H1 (cell line): Measurements from ENCODE around the gene SERHL2. TPM values are rescaled to one million over a fixed set of nuclear protein-coding genes. Genes with fewer than 3 reads are reported as not detected.

ENCODE experiments used
- CTCF ChIA-PET: fragments of 300-600 bp; sonication (Branson Sonifier 250); formaldehyde crosslinking; loops from one replicate; lab custom pipeline; 2021; ENCODE audit not compliant: partially characterized antibody; lab: Charles Lee
- POLR2A ChIA-PET: fragments of 300-600 bp; sonication (Branson Sonifier 250); formaldehyde crosslinking; loops from one replicate; lab custom pipeline; 2021; ENCODE audit warnings: inconsistent platforms; ENCODE audit not compliant: partially characterized antibody; lab: Charles Lee
- DNase-seq, 2 experiments: peaks; one replicate each; pipeline versions ENCODE4 v3.0.0 to v3.0.0-alpha.2; 2010 to 2022; ENCODE audit warnings: low spot score in 2 of 2, low read depth in 1 of 2, mixed read lengths in 1 of 2
- FAIRE-seq: peaks from 2 replicates; lab custom pipeline; 2011; peaks lifted over from hg19 to GRCh38; lab: Jason Lieb, UNC
- H2AFZ ChIP-seq: 2 replicates; pipeline ENCODE4 v1.8.1; 2012; ENCODE audit warnings: low read length, inconsistent platforms
- H2AK5ac ChIP-seq: 2 replicates; pipeline ENCODE4 v1.6.1; 2013; ENCODE audit warnings: low read depth, low read length
- H2BK120ac ChIP-seq: replicated peaks from 2 replicates; pipeline ENCODE3; 2013; ENCODE audit warnings: low read depth, low read length, inconsistent platforms
- H2BK12ac ChIP-seq: 2 replicates; pipeline ENCODE4 v1.6.1; 2013; ENCODE audit warnings: low read depth, low read length
- H2BK15ac ChIP-seq: 2 replicates; pipeline ENCODE4 v1.6.1; 2013; ENCODE audit warnings: low read length
- H2BK20ac ChIP-seq: 2 replicates; pipeline ENCODE4 v1.6.1; 2013; ENCODE audit warnings: low read length
- H2BK5ac ChIP-seq: 2 replicates; pipeline ENCODE4 v1.6.1; 2013; ENCODE audit warnings: low read depth, low read length
- H3K14ac ChIP-seq: 2 replicates; pipeline ENCODE4 v1.6.1; 2013; ENCODE audit warnings: inconsistent platforms; ENCODE audit not compliant: insufficient read length
- H3K18ac ChIP-seq: 2 replicates; pipeline ENCODE4 v1.6.1; 2013; ENCODE audit warnings: low read length; ENCODE audit errors: extremely low read depth
- H3K23ac ChIP-seq: 2 replicates; pipeline ENCODE4 v1.6.1; 2013; ENCODE audit warnings: inconsistent platforms; ENCODE audit not compliant: insufficient read length
- H3K23me2 ChIP-seq: 2 replicates; pipeline ENCODE4 v1.6.1; 2013; ENCODE audit warnings: low read depth, low read length
- H3K27ac ChIP-seq: 2 replicates; pipeline ENCODE4 v1.6.1; 2011; ENCODE audit warnings: low read depth, low read length, inconsistent platforms
- H3K27me3 ChIP-seq, 4 experiments: replicated peaks in 1 of 4; 1 replicate in 1 of 4; 2 replicates in 3 of 4; pipeline versions ENCODE4 v1.6.1 to v1.8.1; 2011 to 2013; ENCODE audit warnings: low read length in 3 of 4, mild to moderate bottlenecking in 3 of 4, inconsistent platforms in 2 of 4, mixed read lengths in 2 of 4, moderate library complexity in 1 of 4; ENCODE audit not compliant: control insufficient read depth in 3 of 4, insufficient read depth in 3 of 4; ENCODE audit errors: extremely low read depth in 1 of 4
- H3K36me3 ChIP-seq, 4 experiments: 2 replicates each; pipeline versions ENCODE4 v1.6.1 to v1.8.1; 2011 to 2013; ENCODE audit warnings: mild to moderate bottlenecking in 4 of 4, low read length in 3 of 4, moderate library complexity in 2 of 4, control low read depth in 1 of 4, inconsistent platforms in 1 of 4; ENCODE audit not compliant: insufficient read depth in 4 of 4, control insufficient read depth in 2 of 4
- H3K4ac ChIP-seq: replicated peaks from 2 replicates; pipeline ENCODE3; 2013; ENCODE audit warnings: low read length, low read depth, mixed read lengths, inconsistent platforms; ENCODE audit not compliant: insufficient read length
- H3K4me1 ChIP-seq, 4 experiments: replicated peaks in 1 of 4; 1 replicate in 1 of 4; 2 replicates in 3 of 4; pipeline versions ENCODE4 v1.6.1 to v1.8.1; 2011 to 2013; ENCODE audit warnings: low read length in 3 of 4, inconsistent platforms in 2 of 4, mixed read lengths in 1 of 4; ENCODE audit not compliant: insufficient read depth in 4 of 4, control insufficient read depth in 3 of 4
- H3K4me2 ChIP-seq, 2 experiments: 2 replicates each; pipeline versions ENCODE4 v1.6.1 to v1.8.1; 2011 to 2013; ENCODE audit warnings: low read depth in 2 of 2, low read length in 2 of 2, control low read depth in 1 of 2, inconsistent platforms in 1 of 2, mild to moderate bottlenecking in 1 of 2; ENCODE audit not compliant: insufficient read depth in 1 of 2
- H3K4me3 ChIP-seq, 4 experiments: fragments of 200-600, 300-600 bp in 1 of 4; sonication (generic), shearing (Covaris generic), sonication (Bioruptor Twin) in 1 of 4; 2 replicates each; pipeline versions ENCODE4 v1.5.1 to v1.8.1; 2011 to 2016; ENCODE audit warnings: low read length in 4 of 4, low read depth in 3 of 4, control low read depth in 2 of 4, inconsistent platforms in 2 of 4, mild to moderate bottlenecking in 2 of 4, mixed read lengths in 1 of 4, moderate library complexity in 1 of 4; ENCODE audit not compliant: insufficient read depth in 2 of 4; ENCODE audit errors: extremely low read depth in 1 of 4
- H3K56ac ChIP-seq: replicated peaks from 2 replicates; pipeline ENCODE3; 2013; ENCODE audit warnings: low read depth, mild to moderate bottlenecking, mixed read lengths, low read length, inconsistent platforms; ENCODE audit not compliant: insufficient read length
- H3K79me1 ChIP-seq: 2 replicates; pipeline ENCODE4 v1.6.1; 2013; ENCODE audit warnings: low read depth, low read length, control low read depth
- H3K79me2 ChIP-seq, 2 experiments: 2 replicates each; pipeline versions ENCODE4 v1.6.1 to v1.8.1; 2012 to 2013; ENCODE audit warnings: low read length in 2 of 2, mild to moderate bottlenecking in 2 of 2, inconsistent platforms in 1 of 2; ENCODE audit not compliant: insufficient read depth in 2 of 2, control insufficient read depth in 1 of 2
- H3K9ac ChIP-seq, 4 experiments: replicated peaks in 1 of 4; 1 replicate in 1 of 4; 2 replicates in 3 of 4; pipeline versions ENCODE4 v1.6.1 to v1.8.1; 2011 to 2013; ENCODE audit warnings: low read depth in 3 of 4, low read length in 3 of 4, control low read depth in 2 of 4, mild to moderate bottlenecking in 2 of 4, moderate library complexity in 2 of 4, inconsistent platforms in 1 of 4; ENCODE audit errors: extremely low read depth in 1 of 4
- H3K9me3 ChIP-seq, 2 experiments: 2 replicates each; pipeline versions ENCODE4 v1.6.1 to v1.8.1; 2012 to 2013; ENCODE audit warnings: mild to moderate bottlenecking in 2 of 2, moderate library complexity in 2 of 2, control low read depth in 1 of 2, inconsistent platforms in 1 of 2, low read depth in 1 of 2, low read length in 1 of 2, mixed read lengths in 1 of 2; ENCODE audit not compliant: insufficient read depth in 2 of 2
- H4K20me1 ChIP-seq, 2 experiments: replicated peaks in 1 of 2; 2 replicates each; pipeline versions ENCODE3 to v1.8.1; 2011 to 2013; ENCODE audit warnings: inconsistent platforms in 2 of 2, low read length in 2 of 2, mild to moderate bottlenecking in 1 of 2; ENCODE audit not compliant: insufficient read depth in 2 of 2, control insufficient read depth in 1 of 2
- H4K5ac ChIP-seq: 2 replicates; pipeline ENCODE4 v1.6.1; 2013; ENCODE audit warnings: low read length, low read depth, mixed read lengths, inconsistent platforms; ENCODE audit not compliant: insufficient read length
- H4K8ac ChIP-seq: 2 replicates; pipeline ENCODE4 v1.8.0; 2013; ENCODE audit warnings: mild to moderate bottlenecking, moderate library complexity, low read length, inconsistent platforms; ENCODE audit not compliant: insufficient read depth; ENCODE audit errors: extremely low read depth
- H4K91ac ChIP-seq: replicated peaks from 2 replicates; pipeline ENCODE3; 2013; ENCODE audit warnings: low read length, mixed read lengths, inconsistent platforms; ENCODE audit not compliant: insufficient read length
- ATF3 ChIP-seq: IDR thresholded peaks from 2 replicates; pipeline ENCODE4 v1.6.1; 2011; ENCODE audit warnings: low read depth, mild to moderate bottlenecking, low read length; ENCODE audit not compliant: insufficient read depth
- CBX8 ChIP-seq: fragments of 300-800, 300-1000 bp; sonication (generic); IDR thresholded peaks from 2 replicates; pipeline ENCODE4 v1.7.1; 2016; ENCODE audit warnings: low read depth, low read length, borderline replicate concordance
- CTBP2 ChIP-seq: IDR thresholded peaks from 2 replicates; pipeline ENCODE4 v1.7.0; 2011; ENCODE audit warnings: borderline replicate concordance, mild to moderate bottlenecking, moderate library complexity, mixed read lengths, low read length; ENCODE audit not compliant: insufficient read depth, insufficient read length
- KDM1A ChIP-seq: fragments of 200-600, 300-600 bp; sonication (generic); IDR thresholded peaks from 2 replicates; pipeline ENCODE4 v1.7.1; 2016; ENCODE audit warnings: mild to moderate bottlenecking, low read length, borderline replicate concordance
- POLR2AphosphoS5 ChIP-seq: IDR thresholded peaks from 2 replicates; pipeline ENCODE4 v1.6.1; 2011; ENCODE audit warnings: low read depth, low read length
- POU5F1 ChIP-seq: IDR thresholded peaks from 2 replicates; pipeline ENCODE4 v1.6.1; 2011; ENCODE audit warnings: low read depth, mild to moderate bottlenecking, low read length, moderate library complexity
- RAD21 ChIP-seq, 2 experiments: IDR thresholded peaks in 1 of 2; conservative IDR thresholded peaks in 1 of 2; 2 replicates each; pipeline ENCODE4 v1.6.1; 2011; ENCODE audit warnings: low read depth in 2 of 2, low read length in 2 of 2, improper control_type of control experiment in 1 of 2, inconsistent platforms in 1 of 2, mild to moderate bottlenecking in 1 of 2, moderate library complexity in 1 of 2
- SIN3A ChIP-seq, 2 experiments: IDR thresholded peaks in 1 of 2; conservative IDR thresholded peaks in 1 of 2; 2 replicates each; pipeline ENCODE4 v1.6.1; 2011 to 2012; ENCODE audit warnings: low read length in 2 of 2, improper control_type of control experiment in 1 of 2, low read depth in 1 of 2, mild to moderate bottlenecking in 1 of 2
- SP2 ChIP-seq: IDR thresholded peaks from 2 replicates; pipeline ENCODE4 v1.6.1; 2012; ENCODE audit warnings: mild to moderate bottlenecking, low read length, inconsistent platforms
- TAF7 ChIP-seq: optimal IDR thresholded peaks from 2 replicates; pipeline ENCODE3; 2011; ENCODE audit warnings: low read depth, mild to moderate bottlenecking, inconsistent platforms, low read length, moderate library complexity, borderline replicate concordance
- USF2 ChIP-seq: IDR thresholded peaks from 2 replicates; pipeline ENCODE4 v1.6.1; 2011; ENCODE audit warnings: low read length, improper control_type of control experiment
- WGBS, 2 experiments: shearing (Covaris generic) in 1 of 2; methylation state at CpG; one replicate each; pipeline versions ENCODE4 v1.1.6 to v1.1.7; 2013 to 2015; ENCODE audit warnings: low lambda C conversion rate in 2 of 2, mixed read lengths in 2 of 2, inconsistent platforms in 1 of 2, low coverage in 1 of 2, missing lambda C conversion rate in 1 of 2; ENCODE audit not compliant: insufficient replicate concordance in 2 of 2, insufficient coverage in 1 of 2, insufficient read length in 1 of 2; ENCODE audit errors: extremely low coverage in 1 of 2, missing lambda C conversion rate in 1 of 2; 5-methylcytosine and 5-hydroxymethylcytosine counted together
- polyA plus RNA-seq, 7 experiments: library from polyadenylated mRNA; depleted of rRNA in 3 of 7; stranded (reverse) in 5 of 7; unstranded in 2 of 7; fragments of >200 nt in 5 of 7; fragments of 200-250 nt in 2 of 7; gene quantifications; 1 replicate in 5 of 7; 2 replicates in 1 of 7; 4 replicates in 1 of 7; pipeline versions ENCODE4 v1.2.1 to v1.2.3, GENCODE V29; 2011 to 2013; ENCODE audit warnings: missing spikeins in 2 of 7, mixed read lengths in 2 of 7
- total RNA-seq: library from RNA; stranded (reverse); fragmentation: NEBNext Ultra II Directional; extraction: Animal tissue kit (Norgen Biotek cat#: 25700); gene quantifications from 2 replicates; pipeline ENCODE4 v1.2.1, GENCODE V29; 2021

Gene SERHL2
- total and polyA plus RNA-seq, 2 of the 8 experiments (the other 6 are each of a cell fraction or from before 2014, with no cell fraction given), result 0.91 TPM; not detected in 1

GRCh38 chr22:42596336-42596735 lies 42.6 kb downstream of the SERHL2 start:
- Histone ChIP-seq H2AK5ac (no peak overlapping the region), H2BK15ac (no peak overlapping the region), H3K36me3 (peaks cover 42 to 84% (median 67%) of the 10 kb centered on the region in 4 experiments), H3K18ac (no peak overlapping the region), H2BK5ac (no peak overlapping the region), H2BK120ac (no peak overlapping the region), H3K4ac (no peak overlapping the region), H3K4me2 (no peak overlapping the region), H4K20me1 (peaks cover 4 to 16% of the 10 kb centered on the region in 2 experiments), H3K79me1 (peaks cover 7% of the 10 kb centered on the region; the same call in 1 of the 2 replicates), H3K14ac (no peak overlapping the region), H4K91ac (no peak overlapping the region), H3K9me3 (no peaks in the 10 kb centered on the region), H4K5ac (no peak overlapping the region), H4K8ac (no peak overlapping the region; the same call in 1 of the 2 replicates), H3K79me2 (peaks cover 0 to 10% of the 10 kb centered on the region in 2 experiments; a peak in 2 of 4 replicates), H3K4me1 (no peaks in the 10 kb centered on the region), H3K9ac (no peak overlapping the region), H3K56ac (no peak overlapping the region), H3K27ac (no peak overlapping the region), H2BK20ac (no peak overlapping the region), H3K4me3 (no peak overlapping the region), H3K27me3 (no peaks in the 10 kb centered on the region), H2AFZ (no peak overlapping the region), H2BK12ac (no peak overlapping the region), H3K23ac (no peak overlapping the region), H3K23me2 (no peaks in the 10 kb centered on the region)
- WGBS, 2 experiments, result 97% methylated on average over 3 of the region's 5 CpGs; no CpG with 5 or more reads in 1 of the 2 experiments
- no peak for DNase-seq
- CTCF ChIA-PET, result interaction anchor here (0.6 to 3.7 kb wide), 6 partner anchors 10 to 123 kb away, joined by 3 to 19 read pairs (median 5); no protein-coding TSS in a partner anchor
- POLR2A ChIA-PET, result interaction anchor here (1.0 to 28.3 kb wide), 4 partner anchors 11 to 30 kb away, joined by 3 to 399 read pairs (median 8); partner anchors contain the start of gene POLDIP3
- no peak for FAIRE-seq
- TF ChIP-seq POU5F1 (no peak), USF2 (no peak), KDM1A (no peak), SIN3A (conservative IDR thresholded peaks at IDR 0.05 in 1 of 2, IDR thresholded peaks at IDR 0.05 in 1 of 2; ENCODE audit: low read depth in 1 of 2, low read length in 2 of 2) (no peak), CBX8 (no peak), SP2 (no peak), RAD21 (IDR thresholded peaks at IDR 0.05 in 1 of 2, conservative IDR thresholded peaks at IDR 0.05 in 1 of 2; ENCODE audit: low read depth in 2 of 2, low read length in 2 of 2) (no peak), POLR2AphosphoS5 (no peak), ATF3 (no peak), TAF7 (no peak), CTBP2 (no peak)
